IMR-90 (cell line): ENCODE data around the gene FARS2. TPM values are rescaled to one million over a fixed set of nuclear protein-coding genes. Genes with fewer than 3 reads are reported as not detected.

ENCODE experiments used
- ATAC-seq: fragments of 200-7000 bp; cut with Tn5 transposase; 2 replicates; pipeline ENCODE4 v1.9.1; 2020; ENCODE audit warnings: low read depth, mild to moderate bottlenecking, moderate library complexity
- BruUV-seq: library from RNA; stranded (reverse); fragments of 400-500 nt; replicated peaks from 2 replicates; lab custom pipeline; 2021; lab: Mats Ljungman, UMichigan
- CTCF ChIA-PET: fragments of 300-600 bp; formaldehyde crosslinking; extraction: SDS; loops from one replicate; lab custom pipeline; 2021; ENCODE audit warnings: antibody characterized with exemption; lab: Yijun Ruan, JAX
- POLR2A ChIA-PET: fragments of 300-600 bp; sonication (Branson Sonifier 250); formaldehyde crosslinking; loops from one replicate; lab custom pipeline; 2022; ENCODE audit warnings: antibody characterized with exemption; ENCODE audit not compliant: unreplicated experiment; lab: Charles Lee
- DNase-seq: peaks from one replicate; pipeline ENCODE4 v3.0.0; 2013
- H2AFZ ChIP-seq: replicated peaks from 2 replicates; pipeline ENCODE3; 2013; ENCODE audit warnings: low read length, mild to moderate bottlenecking; ENCODE audit not compliant: poor library complexity
- H2AK5ac ChIP-seq: 2 replicates; pipeline ENCODE4 v1.6.1; 2013; ENCODE audit warnings: low read depth, low read length, inconsistent platforms
- H2AK9ac ChIP-seq: replicated peaks from 2 replicates; pipeline ENCODE3; 2013; ENCODE audit warnings: mild to moderate bottlenecking, low read depth, low read length, moderate library complexity; ENCODE audit not compliant: poor library complexity
- H2BK120ac ChIP-seq: 2 replicates; pipeline ENCODE4 v1.6.1; 2013; ENCODE audit warnings: low read depth, low read length, inconsistent platforms
- H2BK15ac ChIP-seq: 3 replicates; pipeline ENCODE4 v1.6.1; 2013; ENCODE audit warnings: low read depth, low read length, inconsistent platforms
- H2BK20ac ChIP-seq: 2 replicates; pipeline ENCODE4 v1.6.1; 2013; ENCODE audit warnings: low read depth, mild to moderate bottlenecking, inconsistent platforms, low read length, moderate library complexity
- H2BK5ac ChIP-seq: 2 replicates; pipeline ENCODE4 v1.6.1; 2013; ENCODE audit warnings: mild to moderate bottlenecking, low read depth, low read length, inconsistent platforms; ENCODE audit not compliant: poor library complexity, severe bottlenecking
- H3K14ac ChIP-seq: replicated peaks from 2 replicates; pipeline ENCODE4 v1.6.1; 2013; ENCODE audit warnings: low read depth, low read length, inconsistent platforms
- H3K18ac ChIP-seq: 2 replicates; pipeline ENCODE4 v1.6.1; 2013; ENCODE audit warnings: low read depth, low read length, control low read depth
- H3K23ac ChIP-seq: 2 replicates; pipeline ENCODE4 v1.6.1; 2013; ENCODE audit warnings: low read depth, low read length, inconsistent platforms
- H3K27ac ChIP-seq: 2 replicates; pipeline ENCODE4 v1.5.1; 2013; ENCODE audit warnings: mild to moderate bottlenecking, control low read depth, low read length; ENCODE audit not compliant: insufficient read depth
- H3K27me3 ChIP-seq: 2 replicates; pipeline ENCODE4 v1.6.1; 2013; ENCODE audit warnings: low read length; ENCODE audit not compliant: control insufficient read depth, insufficient read depth
- H3K36me3 ChIP-seq: 2 replicates; pipeline ENCODE4 v1.6.1; 2013; ENCODE audit warnings: low read length, mixed read lengths; ENCODE audit not compliant: control insufficient read depth, insufficient read depth
- H3K4ac ChIP-seq: 2 replicates; pipeline ENCODE4 v1.6.1; 2013; ENCODE audit warnings: low read depth, low read length, inconsistent platforms
- H3K4me1 ChIP-seq: 2 replicates; pipeline ENCODE4 v1.6.1; 2013; ENCODE audit warnings: low read length, mixed read lengths; ENCODE audit not compliant: control insufficient read depth, insufficient read depth
- H3K4me2 ChIP-seq: 2 replicates; pipeline ENCODE4 v1.6.1; 2013; ENCODE audit warnings: low read depth, mild to moderate bottlenecking, control low read depth, low read length, moderate library complexity
- H3K4me3 ChIP-seq: 2 replicates; pipeline ENCODE4 v1.5.1; 2013; ENCODE audit warnings: low read depth, mild to moderate bottlenecking, control low read depth, low read length, moderate library complexity; ENCODE audit not compliant: insufficient read depth
- H3K56ac ChIP-seq: 2 replicates; pipeline ENCODE4 v1.6.1; 2013; ENCODE audit warnings: low read length, inconsistent platforms; ENCODE audit not compliant: insufficient read depth; ENCODE audit errors: extremely low read depth
- H3K79me1 ChIP-seq, 2 experiments: 2 replicates each; pipeline ENCODE4 v1.6.1; 2013; ENCODE audit warnings: low read length in 2 of 2, inconsistent platforms in 1 of 2, low read depth in 1 of 2
- H3K9ac ChIP-seq: 2 replicates; pipeline ENCODE4 v1.6.1; 2013; ENCODE audit warnings: low read depth, low read length, control low read depth
- H3K9me1 ChIP-seq: 2 replicates; pipeline ENCODE4 v1.6.1; 2013; ENCODE audit warnings: low read length, inconsistent platforms; ENCODE audit not compliant: insufficient read depth
- H3K9me3 ChIP-seq: 2 replicates; pipeline ENCODE4 v1.6.1; 2013; ENCODE audit warnings: low read length; ENCODE audit not compliant: control insufficient read depth, insufficient read depth
- H4K20me1 ChIP-seq: 2 replicates; pipeline ENCODE4 v1.6.1; 2013; ENCODE audit warnings: low read length, inconsistent platforms; ENCODE audit not compliant: insufficient read depth
- H4K5ac ChIP-seq: 2 replicates; pipeline ENCODE4 v1.6.1; 2013; ENCODE audit warnings: mild to moderate bottlenecking, low read depth, low read length, control low read depth
- H4K8ac ChIP-seq, 2 experiments: 2 replicates each; pipeline ENCODE4 v1.6.1; 2013; ENCODE audit warnings: low read depth in 2 of 2, low read length in 2 of 2, control low read depth in 1 of 2, inconsistent platforms in 1 of 2
- H4K91ac ChIP-seq: 2 replicates; pipeline ENCODE4 v1.6.1; 2013; ENCODE audit warnings: low read depth, low read length, inconsistent platforms; ENCODE audit not compliant: insufficient read depth
- BHLHE40 ChIP-seq: fragments of 150-350 bp; IDR thresholded peaks from 2 replicates; pipeline ENCODE4 v1.6.1; 2016; ENCODE audit warnings: mild to moderate bottlenecking, low read depth, low read length
- CEBPB ChIP-seq: IDR thresholded peaks from 2 replicates; pipeline ENCODE4 v1.6.1; 2012; ENCODE audit warnings: low read depth, low read length, improper control_type of control experiment
- CHD1 ChIP-seq: IDR thresholded peaks from 2 replicates; pipeline ENCODE4 v1.6.1; 2012; ENCODE audit warnings: low read depth, low read length, improper control_type of control experiment
- CTCF ChIP-seq: conservative IDR thresholded peaks from 2 replicates; pipeline ENCODE4 v1.5.1; 2012; ENCODE audit warnings: mild to moderate bottlenecking, low read depth, low read length, improper control_type of control experiment
- ELK1 ChIP-seq: fragments of 150-350 bp; IDR thresholded peaks from 2 replicates; pipeline ENCODE4 v1.6.1; 2016; ENCODE audit warnings: low read depth, mild to moderate bottlenecking, low read length, moderate library complexity, borderline replicate concordance
- FOS ChIP-seq: fragments of 150-350 bp; IDR thresholded peaks from 2 replicates; pipeline ENCODE4 v1.6.1; 2016; ENCODE audit warnings: low read depth, low read length
- MAFK ChIP-seq: IDR thresholded peaks from 2 replicates; pipeline ENCODE4 v1.6.1; 2012; ENCODE audit warnings: low read depth, low read length, improper control_type of control experiment
- MAZ ChIP-seq: IDR thresholded peaks from 2 replicates; pipeline ENCODE4 v1.6.1; 2012; ENCODE audit warnings: low read depth, mild to moderate bottlenecking, low read length, improper control_type of control experiment, moderate library complexity, borderline replicate concordance
- MXI1 ChIP-seq: IDR thresholded peaks from 2 replicates; pipeline ENCODE4 v1.6.1; 2012; ENCODE audit warnings: low read depth, mild to moderate bottlenecking, low read length, moderate library complexity, borderline replicate concordance
- NFE2L2 ChIP-seq: fragments of 150-350 bp; IDR thresholded peaks from 2 replicates; pipeline ENCODE4 v1.6.1; 2016; ENCODE audit warnings: low read depth, mild to moderate bottlenecking, low read length
- POLR2A ChIP-seq: IDR thresholded peaks from 2 replicates; pipeline ENCODE4 v1.6.1; 2012; ENCODE audit warnings: mild to moderate bottlenecking, low read depth, low read length
- RAD21 ChIP-seq: IDR thresholded peaks from 2 replicates; pipeline ENCODE4 v1.6.1; 2012; ENCODE audit warnings: low read length, improper control_type of control experiment
- RCOR1 ChIP-seq: IDR thresholded peaks from 2 replicates; pipeline ENCODE4 v1.6.1; 2012; ENCODE audit warnings: mild to moderate bottlenecking, low read length, improper control_type of control experiment; ENCODE audit not compliant: insufficient replicate concordance
- RFX5 ChIP-seq: IDR thresholded peaks from 2 replicates; pipeline ENCODE4 v1.8.0; 2012; ENCODE audit warnings: low read depth, mild to moderate bottlenecking, low read length, moderate library complexity
- SMC3 ChIP-seq: fragments of 150-350 bp; IDR thresholded peaks from 2 replicates; pipeline ENCODE4 v1.6.1; 2016; ENCODE audit warnings: low read depth, mild to moderate bottlenecking, antibody characterized with exemption, low read length, moderate library complexity
- USF2 ChIP-seq: fragments of 150-350 bp; IDR thresholded peaks from 2 replicates; pipeline ENCODE4 v1.6.1; 2017; ENCODE audit warnings: mild to moderate bottlenecking, antibody characterized with exemption, low read length, low read depth
- WGBS, 2 experiments: methylation state at CpG; one replicate each; pipeline versions ENCODE4 v1.1.5 to v1.1.7; 2013; ENCODE audit warnings: missing lambda C conversion rate in 2 of 2; ENCODE audit not compliant: insufficient read length in 1 of 2; ENCODE audit errors: extremely low coverage in 2 of 2; 5-methylcytosine and 5-hydroxymethylcytosine counted together
- dilution Hi-C: fragments of 300-500 bp; cut with HindIII; formaldehyde crosslinking; loops from one replicate; pipeline ENCODE4 v1.14.3; 2018; ENCODE audit warnings: low sequenced_read_pairs; ENCODE audit not compliant: unreplicated experiment
- in situ Hi-C: fragments of 300-500 bp; cut with MboI; formaldehyde crosslinking; loops from 3 replicates; pipeline ENCODE4 v1.14.3; 2019; ENCODE audit warnings: low sequenced_read_pairs, inconsistent platforms, mixed read lengths
- intact Hi-C: fragments of 100-400 bp; cut with micrococcal nuclease; formaldehyde crosslinking; loops from 2 replicates; pipeline ENCODE4 v1.10.0; 2022
- polyA plus RNA-seq, 3 experiments: library from polyadenylated mRNA; depleted of rRNA; stranded (reverse); fragments of >200 nt; gene quantifications; 2 replicates each; pipeline ENCODE4 v1.2.3, GENCODE V29; 2012; ENCODE audit warnings: low replicate concordance in 1 of 3
- total RNA-seq: library from RNA; depleted of rRNA; stranded (reverse); fragments of >200 nt; gene quantifications from 2 replicates; pipeline ENCODE4 v1.2.3, GENCODE V29; 2012

Gene FARS2
- total and polyA plus RNA-seq, 2 of the 4 experiments (the other 2 are of a cell fraction), result 12.1 to 28.9 TPM

GRCh38 chr6:5506597-5506996 lies 245.3 kb downstream of the FARS2 start:
- intact Hi-C loops, result no loop called here
- TF ChIP-seq CHD1, result no peak
- TF ChIP-seq NFE2L2, result no peak
- no peak for TF ChIP-seq SMC3
- TF ChIP-seq USF2, result no peak
- TF ChIP-seq CTCF, result no peak
- no peak for TF ChIP-seq RFX5
- TF ChIP-seq MAFK, result no peak
- TF ChIP-seq ELK1, result no peak
- TF ChIP-seq CEBPB, result no peak
- TF ChIP-seq RCOR1, result no peak
- TF ChIP-seq POLR2A, result no peak
- no peak for TF ChIP-seq MAZ
- no peak for TF ChIP-seq MXI1
- no peak for TF ChIP-seq FOS
- no peak for TF ChIP-seq RAD21
- TF ChIP-seq BHLHE40, result no peak
- H2AK9ac ChIP-seq, result no peak overlapping the region

More at GRCh38 chr6:5506597-5506996, 245.3 kb downstream of the FARS2 start:
- no peak overlapping the region for H3K4me2 ChIP-seq
- no peak overlapping the region for H4K91ac ChIP-seq
- H3K9ac ChIP-seq, result no peak overlapping the region
- no peak overlapping the region for H3K14ac ChIP-seq
- H3K27me3 ChIP-seq, result no peaks in the 10 kb centered on the region
- H3K27ac ChIP-seq, result no peak overlapping the region
- H4K5ac ChIP-seq, result no peak overlapping the region
- H2BK5ac ChIP-seq, result no peak overlapping the region
- ChIA-PET CTCF (no interaction called here), POLR2A (no interaction called here)
- H3K9me3 ChIP-seq, result no peaks in the 10 kb centered on the region
- H2BK15ac ChIP-seq, result no peak overlapping the region
- in situ Hi-C loops (no loop called here), dilution Hi-C loops (no loop called here)
- H3K9me1 ChIP-seq, result peaks cover 5% of the 10 kb centered on the region; the same call in 1 of the 2 replicates
- no peak overlapping the region for H4K8ac ChIP-seq
- H2BK20ac ChIP-seq, result no peak overlapping the region
- BruUV-seq, result no TSS peak
- H3K4ac ChIP-seq, result no peak overlapping the region
- no peak overlapping the region for H3K18ac ChIP-seq
- no peaks in the 10 kb centered on the region for H3K79me1 ChIP-seq
- ATAC-seq (no peak), DNase-seq (no peak)
- WGBS, 2 experiments, result 40% methylated on average over 1 of the region's 4 CpGs; no CpG with 5 or more reads in 1 of the 2 experiments
- no peaks in the 10 kb centered on the region; the same call in 1 of the 2 replicates for H3K4me1 ChIP-seq
- no peak overlapping the region for H2BK120ac ChIP-seq
- H3K4me3 ChIP-seq, result no peak overlapping the region
- no peaks in the 10 kb centered on the region for H4K20me1 ChIP-seq
- no peak overlapping the region for H3K56ac ChIP-seq
- H3K36me3 ChIP-seq, result no peaks in the 10 kb centered on the region
- H3K23ac ChIP-seq, result no peak overlapping the region
- H2AFZ ChIP-seq, result no peak overlapping the region
- no peak overlapping the region for H2AK5ac ChIP-seq
